Measurements from ENCODE around the gene GLTP. TPM values are rescaled to one million over a fixed set of nuclear protein-coding genes. Genes with fewer than 3 reads are reported as not detected.

Gene GLTP
- total and polyA plus RNA-seq, 2 of the 4 experiments (the other 2 are of a cell fraction): 34.4 to 58.4 TPM

GRCh38 chr12:109878749-109879148, 1.6 kb downstream of the GLTP start:
- peaks cover 10% of the 10 kb centered on the region for H3K4me1 ChIP-seq (ENCODE audit: control insufficient read depth, insufficient read depth, low read length)
- H4K20me1 ChIP-seq (ENCODE audit: insufficient read depth, low read length): peaks cover 31% of the 10 kb centered on the region
- H3K4ac ChIP-seq (ENCODE audit: low read depth, low read length): peak overlapping the region; percentile 62; the same call in 1 of the 2 replicates
- peak overlapping the region; percentile 97 for H3K4me2 ChIP-seq (ENCODE audit: low read depth, low read length)
- H2AK9ac ChIP-seq (replicated peaks; ENCODE audit: low read depth, low read length, poor library complexity): peak overlapping the region; percentile 97
- no peaks in the 10 kb centered on the region for H3K9me3 ChIP-seq (ENCODE audit: control insufficient read depth, insufficient read depth, low read length)
- no peak overlapping the region for H2BK120ac ChIP-seq (ENCODE audit: low read depth, low read length)
- no peak for TF ChIP-seq RAD21 (IDR thresholded peaks at IDR 0.05; ENCODE audit: low read length)
- no peak for TF ChIP-seq ELK1 (IDR thresholded peaks at IDR 0.05; ENCODE audit: borderline replicate concordance, low read depth, low read length)
- no peak for TF ChIP-seq SMC3 (IDR thresholded peaks at IDR 0.05; ENCODE audit: low read depth, low read length)
- TF ChIP-seq MAFK (IDR thresholded peaks at IDR 0.05; ENCODE audit: low read depth, low read length): no peak
- TF ChIP-seq MAZ (IDR thresholded peaks at IDR 0.05; ENCODE audit: borderline replicate concordance, low read depth, low read length): no peak
- H3K4me3 ChIP-seq (ENCODE audit: insufficient read depth, low read depth, low read length): peak overlapping the region; percentile 76; the same call in 1 of the 2 replicates
- no peak overlapping the region for H3K18ac ChIP-seq (ENCODE audit: low read depth, low read length)
- no peak overlapping the region for H2BK15ac ChIP-seq (ENCODE audit: low read depth, low read length)
- H4K5ac ChIP-seq (ENCODE audit: low read depth, low read length): no peak overlapping the region; the same call in 1 of the 2 replicates
- ChIA-PET POLR2A (ENCODE audit: unreplicated experiment) (interaction anchor here (0.6 kb wide), 1 partner anchor 726 kb away, joined by 4 read pairs; no protein-coding TSS in a partner anchor), CTCF (no interaction called here)
- H3K36me3 ChIP-seq (ENCODE audit: control insufficient read depth, insufficient read depth, low read length): no peaks in the 10 kb centered on the region
- H2BK20ac ChIP-seq (ENCODE audit: low read depth, low read length): no peak overlapping the region
- H3K27me3 ChIP-seq (ENCODE audit: control insufficient read depth, insufficient read depth, low read length): no peaks in the 10 kb centered on the region
- DNase-seq (no peak), ATAC-seq (ENCODE audit: low read depth) (no peak)
- no peak overlapping the region for H3K56ac ChIP-seq (ENCODE audit: extremely low read depth, insufficient read depth, low read length)
- no TSS peak for BruUV-seq (replicated peaks)
- H3K14ac ChIP-seq (replicated peaks; ENCODE audit: low read depth, low read length): peak overlapping the region; percentile 64
- no peak overlapping the region for H4K91ac ChIP-seq (ENCODE audit: insufficient read depth, low read depth, low read length)
- 85% methylated on average over 5 of the region's 7 CpGs; no CpG with 5 or more reads in 1 of the 2 experiments for WGBS, 2 experiments (ENCODE audit: extremely low coverage in 2 of 2, insufficient read length in 1 of 2)
- peak overlapping the region; percentile 84 for H2AK5ac ChIP-seq (ENCODE audit: low read depth, low read length)
- H3K79me1 ChIP-seq (ENCODE audit: low read depth in 1 of 2, low read length in 2 of 2): peaks cover 35 to 61% of the 10 kb centered on the region in 2 experiments
- peak overlapping the region; percentile 96 for H2AFZ ChIP-seq (replicated peaks; ENCODE audit: low read length, poor library complexity)
- peak overlapping the region; percentile 71 for H3K23ac ChIP-seq (ENCODE audit: low read depth, low read length)
- no peak overlapping the region for H2BK5ac ChIP-seq (ENCODE audit: low read depth, low read length, poor library complexity, severe bottlenecking)
- no peak overlapping the region for H4K8ac ChIP-seq (ENCODE audit: low read depth in 2 of 2, low read length in 2 of 2)
- H3K9me1 ChIP-seq (ENCODE audit: insufficient read depth, low read length): peaks cover 21% of the 10 kb centered on the region
- peak overlapping the region; percentile 93; the same call in 1 of the 2 replicates for H3K9ac ChIP-seq (ENCODE audit: low read depth, low read length)
- dilution Hi-C loops (cut with HindIII; ENCODE audit: low sequenced_read_pairs, unreplicated experiment) (no loop called here), in situ Hi-C loops (cut with MboI; ENCODE audit: low sequenced_read_pairs) (no loop called here), intact Hi-C loops (cut with micrococcal nuclease) (no loop called here)
- H3K27ac ChIP-seq (ENCODE audit: insufficient read depth, low read length): no peak overlapping the region
